IMR-90 (cell line): ENCODE measurements around the gene SMIM41. TPM values are rescaled to one million over a fixed set of nuclear protein-coding genes. Genes with fewer than 3 reads are reported as not detected.

Experiments
- ATAC-seq: fragments of 200-7000 bp; cut with Tn5 transposase; 2 replicates; pipeline ENCODE4 v1.9.1; 2020; ENCODE audit warnings: low read depth, mild to moderate bottlenecking, moderate library complexity
- BruUV-seq: library from RNA; stranded (reverse); fragments of 400-500 nt; replicated peaks from 2 replicates; lab custom pipeline; 2021; lab: Mats Ljungman, UMichigan
- CTCF ChIA-PET: fragments of 300-600 bp; formaldehyde crosslinking; extraction: SDS; loops from one replicate; lab custom pipeline; 2021; ENCODE audit warnings: antibody characterized with exemption; lab: Yijun Ruan, JAX
- POLR2A ChIA-PET: fragments of 300-600 bp; sonication (Branson Sonifier 250); formaldehyde crosslinking; loops from one replicate; lab custom pipeline; 2022; ENCODE audit warnings: antibody characterized with exemption; ENCODE audit not compliant: unreplicated experiment; lab: Charles Lee
- DNase-seq: peaks from one replicate; pipeline ENCODE4 v3.0.0; 2013
- H2AFZ ChIP-seq: replicated peaks from 2 replicates; pipeline ENCODE3; 2013; ENCODE audit warnings: low read length, mild to moderate bottlenecking; ENCODE audit not compliant: poor library complexity
- H2AK5ac ChIP-seq: 2 replicates; pipeline ENCODE4 v1.6.1; 2013; ENCODE audit warnings: low read depth, low read length, inconsistent platforms
- H2AK9ac ChIP-seq: replicated peaks from 2 replicates; pipeline ENCODE3; 2013; ENCODE audit warnings: mild to moderate bottlenecking, low read depth, low read length, moderate library complexity; ENCODE audit not compliant: poor library complexity
- H2BK120ac ChIP-seq: 2 replicates; pipeline ENCODE4 v1.6.1; 2013; ENCODE audit warnings: low read depth, low read length, inconsistent platforms
- H2BK15ac ChIP-seq: 3 replicates; pipeline ENCODE4 v1.6.1; 2013; ENCODE audit warnings: low read depth, low read length, inconsistent platforms
- H2BK20ac ChIP-seq: 2 replicates; pipeline ENCODE4 v1.6.1; 2013; ENCODE audit warnings: low read depth, mild to moderate bottlenecking, inconsistent platforms, low read length, moderate library complexity
- H2BK5ac ChIP-seq: 2 replicates; pipeline ENCODE4 v1.6.1; 2013; ENCODE audit warnings: mild to moderate bottlenecking, low read depth, low read length, inconsistent platforms; ENCODE audit not compliant: poor library complexity, severe bottlenecking
- H3K14ac ChIP-seq: replicated peaks from 2 replicates; pipeline ENCODE4 v1.6.1; 2013; ENCODE audit warnings: low read depth, low read length, inconsistent platforms
- H3K18ac ChIP-seq: 2 replicates; pipeline ENCODE4 v1.6.1; 2013; ENCODE audit warnings: low read depth, low read length, control low read depth
- H3K23ac ChIP-seq: 2 replicates; pipeline ENCODE4 v1.6.1; 2013; ENCODE audit warnings: low read depth, low read length, inconsistent platforms
- H3K27ac ChIP-seq: 2 replicates; pipeline ENCODE4 v1.5.1; 2013; ENCODE audit warnings: mild to moderate bottlenecking, control low read depth, low read length; ENCODE audit not compliant: insufficient read depth
- H3K27me3 ChIP-seq: 2 replicates; pipeline ENCODE4 v1.6.1; 2013; ENCODE audit warnings: low read length; ENCODE audit not compliant: control insufficient read depth, insufficient read depth
- H3K36me3 ChIP-seq: 2 replicates; pipeline ENCODE4 v1.6.1; 2013; ENCODE audit warnings: low read length, mixed read lengths; ENCODE audit not compliant: control insufficient read depth, insufficient read depth
- H3K4ac ChIP-seq: 2 replicates; pipeline ENCODE4 v1.6.1; 2013; ENCODE audit warnings: low read depth, low read length, inconsistent platforms
- H3K4me1 ChIP-seq: 2 replicates; pipeline ENCODE4 v1.6.1; 2013; ENCODE audit warnings: low read length, mixed read lengths; ENCODE audit not compliant: control insufficient read depth, insufficient read depth
- H3K4me2 ChIP-seq: 2 replicates; pipeline ENCODE4 v1.6.1; 2013; ENCODE audit warnings: low read depth, mild to moderate bottlenecking, control low read depth, low read length, moderate library complexity
- H3K4me3 ChIP-seq: 2 replicates; pipeline ENCODE4 v1.5.1; 2013; ENCODE audit warnings: low read depth, mild to moderate bottlenecking, control low read depth, low read length, moderate library complexity; ENCODE audit not compliant: insufficient read depth
- H3K56ac ChIP-seq: 2 replicates; pipeline ENCODE4 v1.6.1; 2013; ENCODE audit warnings: low read length, inconsistent platforms; ENCODE audit not compliant: insufficient read depth; ENCODE audit errors: extremely low read depth
- H3K79me1 ChIP-seq, 2 experiments: 2 replicates each; pipeline ENCODE4 v1.6.1; 2013; ENCODE audit warnings: low read length in 2 of 2, inconsistent platforms in 1 of 2, low read depth in 1 of 2
- H3K9ac ChIP-seq: 2 replicates; pipeline ENCODE4 v1.6.1; 2013; ENCODE audit warnings: low read depth, low read length, control low read depth
- H3K9me1 ChIP-seq: 2 replicates; pipeline ENCODE4 v1.6.1; 2013; ENCODE audit warnings: low read length, inconsistent platforms; ENCODE audit not compliant: insufficient read depth
- H3K9me3 ChIP-seq: 2 replicates; pipeline ENCODE4 v1.6.1; 2013; ENCODE audit warnings: low read length; ENCODE audit not compliant: control insufficient read depth, insufficient read depth
- H4K20me1 ChIP-seq: 2 replicates; pipeline ENCODE4 v1.6.1; 2013; ENCODE audit warnings: low read length, inconsistent platforms; ENCODE audit not compliant: insufficient read depth
- H4K5ac ChIP-seq: 2 replicates; pipeline ENCODE4 v1.6.1; 2013; ENCODE audit warnings: mild to moderate bottlenecking, low read depth, low read length, control low read depth
- H4K8ac ChIP-seq, 2 experiments: 2 replicates each; pipeline ENCODE4 v1.6.1; 2013; ENCODE audit warnings: low read depth in 2 of 2, low read length in 2 of 2, control low read depth in 1 of 2, inconsistent platforms in 1 of 2
- H4K91ac ChIP-seq: 2 replicates; pipeline ENCODE4 v1.6.1; 2013; ENCODE audit warnings: low read depth, low read length, inconsistent platforms; ENCODE audit not compliant: insufficient read depth
- MAFK ChIP-seq: IDR thresholded peaks from 2 replicates; pipeline ENCODE4 v1.6.1; 2012; ENCODE audit warnings: low read depth, low read length, improper control_type of control experiment
- WGBS, 2 experiments: methylation state at CpG; one replicate each; pipeline versions ENCODE4 v1.1.5 to v1.1.7; 2013; ENCODE audit warnings: missing lambda C conversion rate in 2 of 2; ENCODE audit not compliant: insufficient read length in 1 of 2; ENCODE audit errors: extremely low coverage in 2 of 2; 5-methylcytosine and 5-hydroxymethylcytosine counted together
- dilution Hi-C: fragments of 300-500 bp; cut with HindIII; formaldehyde crosslinking; loops from one replicate; pipeline ENCODE4 v1.14.3; 2018; ENCODE audit warnings: low sequenced_read_pairs; ENCODE audit not compliant: unreplicated experiment
- in situ Hi-C: fragments of 300-500 bp; cut with MboI; formaldehyde crosslinking; loops from 3 replicates; pipeline ENCODE4 v1.14.3; 2019; ENCODE audit warnings: low sequenced_read_pairs, inconsistent platforms, mixed read lengths
- intact Hi-C: fragments of 100-400 bp; cut with micrococcal nuclease; formaldehyde crosslinking; loops from 2 replicates; pipeline ENCODE4 v1.10.0; 2022
- polyA plus RNA-seq, 3 experiments: library from polyadenylated mRNA; depleted of rRNA; stranded (reverse); fragments of >200 nt; gene quantifications; 2 replicates each; pipeline ENCODE4 v1.2.3, GENCODE V29; 2012; ENCODE audit warnings: low replicate concordance in 1 of 3
- total RNA-seq: library from RNA; depleted of rRNA; stranded (reverse); fragments of >200 nt; gene quantifications from 2 replicates; pipeline ENCODE4 v1.2.3, GENCODE V29; 2012
- TF ChIP-seq, protein P1 (sequence below): conservative IDR thresholded peaks from 2 replicates; pipeline ENCODE4 v1.5.1; 2012; ENCODE audit warnings: mild to moderate bottlenecking, low read depth, low read length, improper control_type of control experiment

SMIM41 gene
- total and polyA plus RNA-seq, 2 of the 4 experiments (the other 2 are of a cell fraction): not detected

DNA sequence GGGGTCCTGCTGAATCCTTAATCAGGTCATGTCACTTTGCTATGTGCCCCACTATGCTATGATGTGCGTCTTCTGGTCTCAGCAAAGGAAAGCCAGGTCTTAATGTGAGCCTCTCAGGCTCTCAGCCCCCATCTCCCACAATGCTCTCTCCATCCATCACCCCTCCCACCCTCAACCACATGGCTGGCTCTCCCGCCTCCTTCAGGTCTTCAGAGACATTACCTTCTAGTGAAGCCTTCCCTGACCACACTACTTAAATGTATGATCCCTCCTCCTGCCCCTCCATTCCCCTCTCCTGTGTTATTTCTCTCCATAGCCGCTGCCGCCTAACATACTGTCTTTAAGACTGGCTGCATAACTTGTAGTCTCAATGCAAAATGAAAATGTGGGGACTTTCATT lies 61.8 kb downstream of the SMIM41 start:
- ATAC-seq: no peak

More for the DNA sequence above, 61.8 kb downstream of the SMIM41 start:
- WGBS, 2 experiments: 100% methylated on average over 2 of the region's 4 CpGs; no CpG with 5 or more reads in 1 of the 2 experiments
- Histone ChIP-seq H3K9me3 (no peaks in the 10 kb centered on the region), H3K14ac (no peak overlapping the region), H4K5ac (no peak overlapping the region), H3K4ac (no peak overlapping the region), H2AK9ac (no peak overlapping the region), H4K91ac (0 out of 2 replicates have a peak overlapping the region, but pooled peaks have one; percentile 41), H3K4me3 (no peak overlapping the region), H3K23ac (no peak overlapping the region), H3K4me1 (peaks cover 16% of the 10 kb centered on the region), H3K56ac (no peak overlapping the region), H2AFZ (peak overlapping the region; percentile 68), H2BK5ac (no peak overlapping the region), H3K27ac (no peak overlapping the region), H3K27me3 (no peaks in the 10 kb centered on the region), H4K8ac (no peak overlapping the region), H3K4me2 (no peak overlapping the region), H2BK120ac (peak overlapping the region; percentile 40; the same call in 1 of the 2 replicates), H3K9ac (no peak overlapping the region), H3K18ac (no peak overlapping the region), H2AK5ac (peak overlapping the region; percentile 59), H3K36me3 (no peaks in the 10 kb centered on the region), H3K79me1 (peaks cover 4 to 12% of the 10 kb centered on the region in 2 experiments; a peak in 3 of 4 replicates), H2BK20ac (peak overlapping the region; percentile 36; the same call in 1 of the 2 replicates), H4K20me1 (no peaks in the 10 kb centered on the region), H3K9me1 (peaks cover 17% of the 10 kb centered on the region), H2BK15ac (no peak overlapping the region; the same call in 2 of the 3 replicates)
- TF ChIP-seq, protein P1, sequence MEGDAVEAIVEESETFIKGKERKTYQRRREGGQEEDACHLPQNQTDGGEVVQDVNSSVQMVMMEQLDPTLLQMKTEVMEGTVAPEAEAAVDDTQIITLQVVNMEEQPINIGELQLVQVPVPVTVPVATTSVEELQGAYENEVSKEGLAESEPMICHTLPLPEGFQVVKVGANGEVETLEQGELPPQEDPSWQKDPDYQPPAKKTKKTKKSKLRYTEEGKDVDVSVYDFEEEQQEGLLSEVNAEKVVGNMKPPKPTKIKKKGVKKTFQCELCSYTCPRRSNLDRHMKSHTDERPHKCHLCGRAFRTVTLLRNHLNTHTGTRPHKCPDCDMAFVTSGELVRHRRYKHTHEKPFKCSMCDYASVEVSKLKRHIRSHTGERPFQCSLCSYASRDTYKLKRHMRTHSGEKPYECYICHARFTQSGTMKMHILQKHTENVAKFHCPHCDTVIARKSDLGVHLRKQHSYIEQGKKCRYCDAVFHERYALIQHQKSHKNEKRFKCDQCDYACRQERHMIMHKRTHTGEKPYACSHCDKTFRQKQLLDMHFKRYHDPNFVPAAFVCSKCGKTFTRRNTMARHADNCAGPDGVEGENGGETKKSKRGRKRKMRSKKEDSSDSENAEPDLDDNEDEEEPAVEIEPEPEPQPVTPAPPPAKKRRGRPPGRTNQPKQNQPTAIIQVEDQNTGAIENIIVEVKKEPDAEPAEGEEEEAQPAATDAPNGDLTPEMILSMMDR: 0 out of 2 replicates have a peak, but pooled peaks have one; percentile 10
- no peak for TF ChIP-seq MAFK
- POLR2A ChIA-PET: no interaction called here
- dilution Hi-C loops: no loop called here
- intact Hi-C loops: no loop called here
- CTCF ChIA-PET: no interaction called here
- no peak for DNase-seq
- in situ Hi-C loops: no loop called here
- BruUV-seq: no TSS peak
